Erythroblast (primary cell): ENCODE measurements around the gene MINDY4.

ENCODE experiments used
- DNase-seq, 2 experiments: peaks; one replicate each; lab custom pipeline; 2025; lab: John Stamatoyannopoulos, UW
- GATA1 ChIP-seq: IDR thresholded peaks from 2 replicates; pipeline ENCODE4 v1.6.1; 2011; ENCODE audit warnings: low read depth, mild to moderate bottlenecking, control low read depth, low read length, moderate library complexity
- POLR2A ChIP-seq: IDR thresholded peaks from 2 replicates; pipeline ENCODE4 v1.6.1; 2011; ENCODE audit warnings: mild to moderate bottlenecking, low read length

Gene MINDY4

DNA sequence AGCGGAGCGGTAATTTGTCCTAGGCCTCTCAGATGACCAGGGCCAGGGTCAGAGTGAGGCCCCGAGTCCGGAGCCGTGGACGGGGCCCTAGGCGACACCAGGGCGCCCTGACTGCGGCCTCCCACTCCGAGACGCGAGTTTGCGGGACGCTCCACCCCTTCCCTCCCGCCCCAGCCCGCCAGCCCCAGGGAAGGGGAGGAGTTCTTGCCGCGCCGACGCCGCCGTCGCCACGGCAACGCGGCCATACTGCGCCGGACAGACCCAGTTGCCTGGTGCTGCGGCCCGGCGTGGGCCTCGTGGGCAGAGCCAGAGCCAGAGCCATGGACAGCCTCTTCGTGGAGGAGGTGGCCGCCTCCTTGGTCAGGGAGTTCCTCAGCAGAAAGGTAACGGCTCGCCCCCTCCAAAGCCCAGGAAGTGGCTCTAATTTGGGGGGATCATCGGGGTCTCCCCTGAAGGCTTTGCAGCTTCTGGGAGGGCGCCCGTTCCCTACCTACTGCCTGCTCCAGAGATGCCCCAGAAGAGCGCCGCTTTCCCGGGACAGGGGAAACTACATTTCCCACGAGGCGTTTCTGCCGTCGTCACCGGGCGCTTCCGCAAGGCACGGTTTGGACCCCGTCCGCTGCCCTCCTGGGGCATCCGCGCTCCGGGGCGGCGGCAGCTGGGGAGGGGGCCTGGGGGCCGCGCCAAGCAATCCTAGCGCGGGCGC lies at the start of gene MINDY4:
Gene MINDY4 (plus strand): TSS at position 244 of the 706 bp plus-strand sequence. CDS start 77 bp downstream, at position 321.
- peak; percentile 86 to 88 for DNase-seq
- TF ChIP-seq POLR2A (peak; percentile 53), GATA1 (no peak)

GRCh38 chr7:30722187-30722586 lies 49.0 kb upstream of the MINDY4 start:
- no peak for TF ChIP-seq POLR2A
- no peak for TF ChIP-seq GATA1
- no peak for DNase-seq

- DNase-seq: no peak
- TF ChIP-seq POLR2A: no peak
- no peak for TF ChIP-seq GATA1
Observed at GRCh38 chr7:30722671-30723070, 48.5 kb upstream of the MINDY4 start.

- TF ChIP-seq POLR2A: no peak
- no peak for TF ChIP-seq GATA1
Observed at GRCh38 chr7:30723776-30724175, 47.4 kb upstream of the MINDY4 start.

GRCh38 chr7:30726296-30727006 lies 44.8 kb upstream of the MINDY4 start:
- no peak for DNase-seq
- no peak for TF ChIP-seq GATA1
- no peak for TF ChIP-seq POLR2A

More at GRCh38 chr7:30723776-30724175, 47.4 kb upstream of the MINDY4 start:
- no peak for DNase-seq

DNA sequence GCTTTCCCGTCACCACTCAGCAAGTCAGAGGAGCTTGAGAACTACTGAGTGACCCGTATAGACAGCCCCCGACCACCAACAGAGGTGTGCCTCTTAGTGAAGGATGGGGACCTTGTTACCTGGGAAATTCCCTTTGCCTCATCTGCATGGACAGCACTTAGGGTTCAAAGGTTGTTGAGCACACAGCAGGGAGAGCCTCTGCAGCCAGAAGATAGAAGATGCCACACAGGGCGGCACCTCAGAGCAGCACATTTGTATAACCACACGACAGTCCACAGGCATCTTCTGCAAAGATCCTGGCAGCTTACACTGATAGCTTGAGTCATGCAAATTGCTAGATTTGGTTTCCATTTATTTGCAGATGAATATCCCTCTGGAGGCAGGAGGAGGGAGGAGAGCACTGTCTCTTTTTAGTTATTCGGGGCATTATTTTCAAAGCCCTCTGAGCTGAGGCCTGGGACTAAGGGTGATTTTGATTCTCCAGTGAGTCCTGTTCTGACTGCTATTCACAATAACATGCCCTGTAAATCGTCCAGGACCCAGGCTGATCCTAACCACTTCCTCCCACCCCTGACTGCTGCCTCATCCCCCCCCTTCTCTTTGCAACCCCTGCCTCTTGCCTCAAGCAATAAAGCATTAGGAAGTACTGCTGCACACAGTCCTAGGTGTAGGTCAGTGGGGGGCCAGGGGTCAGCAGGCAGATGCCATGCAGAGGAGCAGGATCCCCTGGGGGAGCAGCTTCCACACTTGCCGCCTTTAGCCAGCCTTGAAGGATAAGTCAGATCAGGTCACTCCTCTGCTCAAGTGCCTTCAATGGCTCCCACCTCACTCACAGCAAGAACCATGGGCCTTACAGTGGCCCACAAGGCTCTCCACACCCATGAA lies 43.9 kb upstream of the MINDY4 start:
- TF ChIP-seq GATA1 (no peak), POLR2A (no peak)
- peak; percentile 42 to 45 for DNase-seq

DNA sequence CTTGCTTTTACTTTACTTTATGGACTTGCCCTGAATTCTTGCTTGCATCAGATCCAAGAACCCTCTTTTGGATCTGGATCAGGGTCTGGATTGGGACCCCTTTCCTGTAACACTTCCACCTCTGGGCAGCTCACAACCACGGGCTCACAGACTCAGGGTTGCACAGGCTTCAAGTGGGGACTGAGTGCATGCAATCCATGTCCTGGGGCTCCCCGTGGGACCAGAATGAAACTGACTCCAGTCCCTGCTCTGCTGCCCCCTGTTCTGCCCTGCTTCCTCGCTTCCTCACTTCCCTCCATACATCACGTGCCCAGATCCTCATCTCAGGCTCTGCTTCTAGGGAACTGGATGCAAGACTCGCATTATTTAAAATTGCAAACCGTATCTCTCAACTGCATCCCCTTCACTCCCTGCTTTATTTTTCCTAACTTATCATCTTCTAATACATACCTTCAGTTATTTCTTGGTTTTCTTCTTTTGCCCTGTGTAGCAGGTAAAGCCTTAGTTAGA lies 42.6 kb upstream of the MINDY4 start:
- no peak for TF ChIP-seq POLR2A
- no peak for TF ChIP-seq GATA1
- DNase-seq: no peak

GRCh38 chr7:30729642-30730041 lies 41.6 kb upstream of the MINDY4 start:
- TF ChIP-seq POLR2A: no peak
- no peak for TF ChIP-seq GATA1
- DNase-seq: no peak

DNA sequence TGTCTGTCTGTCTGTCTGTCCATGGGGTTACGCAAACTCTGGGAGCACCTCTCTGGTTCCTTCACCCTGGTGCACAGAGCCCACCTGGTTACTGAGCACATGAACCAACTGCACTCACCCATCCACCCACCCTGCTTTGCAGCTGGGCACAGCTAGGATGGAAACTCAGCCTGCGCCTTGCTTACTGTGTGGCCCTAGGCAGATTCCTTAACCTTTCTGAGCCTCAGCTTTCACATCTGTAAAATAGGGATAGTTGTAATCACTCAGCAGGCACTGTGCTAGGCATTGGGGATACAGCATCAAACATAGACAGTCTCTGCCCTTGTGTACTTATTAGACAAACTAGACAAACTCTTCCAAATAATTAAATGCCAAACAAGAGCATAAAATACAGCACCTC lies 41.1 kb upstream of the MINDY4 start:
- DNase-seq: no peak
- TF ChIP-seq POLR2A: no peak
- no peak for TF ChIP-seq GATA1

DNA sequence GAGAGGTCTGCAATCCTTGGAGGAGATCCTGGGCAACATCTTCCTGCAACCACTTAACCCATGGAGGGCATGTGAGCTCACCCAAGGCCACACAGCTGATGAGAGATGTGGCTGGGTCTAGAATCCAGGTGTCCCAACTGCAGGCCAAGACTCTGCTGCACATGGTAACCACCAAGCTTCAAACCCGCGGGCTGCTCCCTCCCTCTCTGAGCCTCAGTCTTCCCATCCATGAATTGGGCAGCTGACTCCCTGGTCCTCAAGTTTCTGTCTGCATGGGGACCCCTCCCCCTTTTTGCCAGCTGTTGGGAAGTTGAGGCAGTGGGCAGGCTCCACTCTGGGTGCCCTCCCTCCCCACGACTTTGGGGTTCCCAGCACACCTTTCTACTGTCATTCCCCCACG lies 40.2 kb upstream of the MINDY4 start:
- no peak for DNase-seq
- TF ChIP-seq POLR2A (no peak), GATA1 (no peak)

- DNase-seq: no peak
- TF ChIP-seq GATA1 (no peak), POLR2A (no peak)
Observed at GRCh38 chr7:30731581-30731980, 39.6 kb upstream of the MINDY4 start.

DNA sequence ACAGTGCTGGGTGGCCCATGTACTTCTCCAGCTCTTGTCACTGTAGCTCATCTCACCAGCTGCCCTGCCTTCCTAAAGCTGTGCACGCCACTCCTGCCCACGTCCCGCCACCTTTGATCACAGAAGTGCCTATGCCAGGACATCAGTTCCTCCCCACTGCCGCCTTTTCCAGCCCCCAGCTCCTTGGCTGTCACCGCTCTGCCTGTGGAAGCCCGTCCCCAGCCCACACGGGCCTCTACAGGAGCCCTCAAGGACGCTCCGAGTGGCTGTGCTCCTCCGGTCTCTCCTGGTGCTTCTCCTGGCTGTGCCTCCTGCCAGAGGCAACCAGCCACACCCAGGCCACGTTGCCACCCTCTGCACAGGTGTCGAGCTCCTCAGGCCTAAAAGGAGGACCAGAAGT lies 38.6 kb upstream of the MINDY4 start:
- TF ChIP-seq POLR2A: no peak
- TF ChIP-seq GATA1: no peak
- DNase-seq: no peak

- DNase-seq: no peak
- TF ChIP-seq GATA1: no peak
- TF ChIP-seq POLR2A: no peak
Observed at GRCh38 chr7:30733216-30733615, 38.0 kb upstream of the MINDY4 start.
